D721Med (cell line): ENCODE data around the gene PCDH15.

Experiments used
- DNase-seq: peaks from one replicate; pipeline ENCODE4 v3.0.0; 2011; ENCODE audit warnings: low spot score; ENCODE audit not compliant: insufficient read length
- FAIRE-seq: peaks from 2 replicates; lab custom pipeline; 2011; peaks lifted over from hg19 to GRCh38; lab: Jason Lieb, UNC
- TF ChIP-seq, protein P1 (sequence below): IDR thresholded peaks from 2 replicates; pipeline ENCODE4 v1.5.1; 2012; ENCODE audit warnings: mild to moderate bottlenecking, control low read depth; ENCODE audit not compliant: insufficient read depth; ENCODE audit errors: missing control alignments

Gene PCDH15

DNA sequence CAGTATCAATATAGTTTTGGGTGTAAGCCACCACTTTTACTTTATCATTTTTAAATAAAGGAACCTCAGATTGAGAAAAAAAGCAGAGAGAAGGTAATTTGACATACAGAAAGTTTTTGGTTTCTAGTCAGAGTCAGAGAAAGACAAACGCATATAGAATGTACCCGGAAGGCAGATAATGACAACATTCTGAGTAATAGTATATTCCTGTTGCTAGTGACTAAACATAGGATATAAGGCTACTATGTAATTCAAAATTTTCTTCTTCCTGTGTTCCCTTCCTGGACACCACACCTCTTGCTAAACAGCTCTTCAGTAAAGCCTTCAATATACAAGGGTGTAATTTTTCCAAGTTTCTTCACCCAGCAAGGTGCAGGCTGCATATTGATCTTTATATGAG lies 597.6 kb downstream of the PCDH15 start:
- FAIRE-seq (no peak), DNase-seq (no peak)

DNA sequence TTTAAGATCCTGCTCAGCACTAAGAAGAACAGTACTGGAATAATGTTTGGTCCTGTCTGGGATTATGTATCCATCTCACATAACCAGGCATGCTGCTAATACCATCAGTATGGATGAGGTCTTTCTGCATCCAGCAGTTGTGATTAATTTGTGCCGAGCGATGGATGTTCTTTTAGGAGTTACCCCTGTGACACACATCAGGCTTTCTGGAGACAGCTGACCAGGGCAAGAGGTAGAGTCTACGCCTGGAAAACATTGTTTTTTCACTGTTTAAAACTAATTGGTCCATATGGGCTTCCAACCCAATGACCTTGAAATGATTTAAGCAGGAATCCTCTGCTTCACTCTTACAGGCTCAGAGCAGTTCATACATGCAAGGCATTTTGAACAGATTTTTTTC lies 603.0 kb downstream of the PCDH15 start:
- DNase-seq (no peak), FAIRE-seq (no peak)
- TF ChIP-seq, protein P1, sequence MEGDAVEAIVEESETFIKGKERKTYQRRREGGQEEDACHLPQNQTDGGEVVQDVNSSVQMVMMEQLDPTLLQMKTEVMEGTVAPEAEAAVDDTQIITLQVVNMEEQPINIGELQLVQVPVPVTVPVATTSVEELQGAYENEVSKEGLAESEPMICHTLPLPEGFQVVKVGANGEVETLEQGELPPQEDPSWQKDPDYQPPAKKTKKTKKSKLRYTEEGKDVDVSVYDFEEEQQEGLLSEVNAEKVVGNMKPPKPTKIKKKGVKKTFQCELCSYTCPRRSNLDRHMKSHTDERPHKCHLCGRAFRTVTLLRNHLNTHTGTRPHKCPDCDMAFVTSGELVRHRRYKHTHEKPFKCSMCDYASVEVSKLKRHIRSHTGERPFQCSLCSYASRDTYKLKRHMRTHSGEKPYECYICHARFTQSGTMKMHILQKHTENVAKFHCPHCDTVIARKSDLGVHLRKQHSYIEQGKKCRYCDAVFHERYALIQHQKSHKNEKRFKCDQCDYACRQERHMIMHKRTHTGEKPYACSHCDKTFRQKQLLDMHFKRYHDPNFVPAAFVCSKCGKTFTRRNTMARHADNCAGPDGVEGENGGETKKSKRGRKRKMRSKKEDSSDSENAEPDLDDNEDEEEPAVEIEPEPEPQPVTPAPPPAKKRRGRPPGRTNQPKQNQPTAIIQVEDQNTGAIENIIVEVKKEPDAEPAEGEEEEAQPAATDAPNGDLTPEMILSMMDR = no peak

More for the DNA sequence above, 597.6 kb downstream of the PCDH15 start:
- TF ChIP-seq, protein P1 = no peak

DNA sequence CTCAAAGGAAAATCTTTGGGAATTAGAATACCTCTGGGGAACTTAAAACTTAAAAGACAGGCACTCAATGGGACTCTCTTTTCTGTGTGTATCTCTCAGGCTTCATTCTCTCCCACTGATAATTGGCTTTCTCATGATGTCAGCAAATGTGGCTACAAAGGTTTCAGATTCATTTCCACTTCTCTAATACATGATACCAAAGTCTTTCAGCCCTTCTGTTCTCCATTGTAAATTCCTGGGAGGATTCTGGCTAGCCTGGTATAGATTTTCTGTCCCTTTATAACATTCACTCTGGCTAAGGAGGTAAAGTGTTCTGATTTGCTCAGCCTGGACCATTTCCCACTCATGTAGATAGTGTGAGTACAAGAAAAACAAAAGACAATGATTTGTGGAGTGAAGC lies 606.2 kb downstream of the PCDH15 start:
- FAIRE-seq = no peak
- TF ChIP-seq, protein P1 = no peak
- DNase-seq = no peak

DNA sequence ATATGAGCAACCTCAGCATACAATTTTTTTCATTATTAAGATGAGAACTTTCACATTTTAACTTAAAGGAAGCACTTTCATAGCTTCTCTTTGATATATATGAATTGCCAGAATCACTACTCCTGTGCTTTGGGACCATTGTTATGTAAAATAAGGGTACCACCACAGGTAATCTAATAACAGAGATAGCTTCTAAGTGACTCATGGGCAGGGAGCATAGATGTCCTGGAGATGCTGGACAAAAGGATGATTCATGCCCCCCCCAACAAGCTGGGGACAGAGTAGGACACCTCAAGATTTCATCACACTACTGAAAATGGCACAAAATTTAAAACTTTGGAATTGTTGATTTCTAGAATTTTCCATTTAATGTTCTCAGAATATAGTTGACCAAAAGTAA lies 641.1 kb downstream of the PCDH15 start:
- FAIRE-seq = no peak

DNA sequence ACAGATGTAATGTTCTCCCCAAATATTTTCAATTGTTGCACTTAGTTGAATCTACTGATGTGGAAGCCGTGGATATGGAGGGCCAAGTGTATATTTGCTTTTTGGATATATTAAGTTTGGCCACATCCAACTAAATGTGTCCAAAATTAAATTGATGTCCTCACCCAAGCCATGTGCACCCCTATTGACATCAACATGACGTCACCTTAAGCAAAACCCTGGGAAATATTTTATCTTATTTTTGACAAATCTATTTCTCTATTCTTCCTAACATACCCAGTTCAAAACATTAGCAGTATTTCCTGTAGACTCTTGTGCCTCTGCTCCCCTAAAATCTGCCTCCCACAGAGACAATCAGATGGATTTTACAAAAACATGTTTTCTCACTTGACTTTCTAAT lies 652.5 kb downstream of the PCDH15 start:
- FAIRE-seq (no peak), DNase-seq (no peak)
- TF ChIP-seq, protein P1 = no peak

More for the DNA sequence above, 641.1 kb downstream of the PCDH15 start:
- TF ChIP-seq, protein P1 = no peak
- DNase-seq = no peak

DNA sequence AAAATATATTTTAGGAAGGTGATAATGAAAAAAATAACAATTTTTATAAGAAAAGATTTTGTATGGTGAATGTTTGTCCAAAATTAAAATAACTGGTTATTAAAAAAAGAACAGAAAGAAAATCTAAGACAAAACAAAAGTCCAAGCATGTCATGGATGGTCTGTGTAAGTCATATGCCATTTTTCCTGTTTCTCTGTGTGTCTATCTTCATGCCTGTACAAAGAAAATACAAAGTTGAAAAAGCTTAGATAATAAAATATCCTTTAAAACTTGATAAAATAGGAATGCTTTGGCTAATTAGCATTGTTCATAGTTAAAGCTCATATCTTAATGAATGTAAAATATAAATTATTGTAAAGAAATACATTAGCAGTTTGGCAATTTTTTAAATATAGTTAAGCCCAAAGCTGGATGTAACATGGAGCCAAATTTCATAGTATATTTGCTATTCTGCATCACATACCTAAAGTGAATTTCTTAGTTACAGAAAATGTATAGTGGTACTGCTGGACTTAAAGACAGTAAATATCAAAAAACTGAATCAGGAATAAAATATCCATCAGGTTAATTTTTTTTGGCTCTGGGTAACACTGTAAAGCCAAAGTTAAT lies 661.1 kb downstream of the PCDH15 start:
- TF ChIP-seq, protein P1 = no peak
- no peak for FAIRE-seq
- no peak for DNase-seq

DNA sequence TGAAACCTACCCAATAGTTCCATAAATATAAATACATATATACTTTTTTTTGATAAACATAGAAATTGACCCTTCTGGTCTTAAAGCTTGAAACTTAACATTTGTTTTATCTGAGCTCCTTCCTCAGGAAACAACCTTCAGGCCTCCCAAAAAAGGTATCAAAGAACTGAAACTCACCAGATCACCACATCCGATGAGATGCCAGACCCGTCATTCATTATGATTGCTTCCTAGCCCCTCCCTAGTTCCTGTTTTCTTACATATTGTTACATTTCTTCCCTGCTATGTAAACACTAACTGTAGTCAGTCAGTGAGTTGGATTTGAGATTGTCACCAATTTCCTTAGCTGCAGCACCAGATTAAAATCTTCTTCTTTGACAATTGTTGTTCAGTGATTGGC lies 663.6 kb downstream of the PCDH15 start:
- TF ChIP-seq, protein P1 = no peak
- DNase-seq = no peak
- no peak for FAIRE-seq
